NCI-H345 treated with DMSO at 0.1 percent for 48 hours (cell line): ENCODE data around the gene TEX30.

Source experiments
- DNase-seq: peaks from one replicate; lab custom pipeline; 2025; ENCODE audit not compliant: unreplicated experiment; lab: John Stamatoyannopoulos, UW

Gene TEX30

DNA sequence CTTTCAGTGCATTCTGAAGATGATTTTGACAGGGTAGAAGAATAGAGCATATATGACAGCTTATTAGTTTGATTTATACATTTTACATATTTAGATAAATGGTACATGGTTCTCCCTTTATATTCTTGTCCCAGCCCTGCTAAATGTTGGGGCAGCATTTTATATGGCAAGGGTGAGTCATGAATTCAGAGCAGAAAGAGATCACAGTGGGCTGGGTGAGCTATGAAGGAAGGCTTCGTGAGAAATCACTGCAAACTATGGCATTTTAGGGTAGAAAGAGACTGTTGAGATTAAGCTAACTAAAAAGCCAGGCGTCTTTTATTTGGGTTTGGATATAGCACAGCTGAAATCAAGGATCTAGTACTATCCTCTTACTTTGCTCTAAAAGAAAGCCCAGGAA lies 54.8 kb downstream of the TEX30 start:
- DNase-seq, result no peak
